Natural killer cell treated with Interleukin-12 subunit alpha and Interleukin-12 subunit beta and Interleukin-15 and Interleukin-18, amount 100 ng/mL, for 72 hours (primary cell): ENCODE data around the gene CMTR1. TPM values are rescaled to one million over a fixed set of nuclear protein-coding genes. Genes with fewer than 3 reads are reported as not detected.
A peak's percentile ranks its signal among the peaks of the same experiment; 100 is the strongest.

ENCODE experiments used
- ATAC-seq, 2 donors: fragments of 150-1000 bp; cut with Tn5 transposase in 1 of 2; sonication (Bioruptor Pico), chemical (Tn5 transposase) in 1 of 2; 2 replicates each; pipeline ENCODE4 v1.10.0; 2021
- DNase-seq: peaks from one replicate; pipeline ENCODE4 v3.0.0; 2022; ENCODE audit warnings: low spot score
- H3K27ac Mint-ChIP-seq, 2 donors: 1 replicate in 1 of 2; 2 replicates in 1 of 2; pipeline ENCODE4 v1.8.0; 2022; ENCODE audit warnings: mixed read lengths in 2 of 2, mild to moderate bottlenecking in 1 of 2, moderate library complexity in 1 of 2
- H3K27me3 Mint-ChIP-seq, 2 donors: 1 replicate in 1 of 2; 2 replicates in 1 of 2; pipeline ENCODE4 v1.8.0; 2022; ENCODE audit warnings: mixed read lengths in 2 of 2
- H3K36me3 Mint-ChIP-seq: one replicate; pipeline ENCODE4 v1.8.0; 2022; ENCODE audit warnings: mixed read lengths
- H3K4me1 Mint-ChIP-seq, 2 donors: 1 replicate in 1 of 2; 2 replicates in 1 of 2; pipeline ENCODE4 v1.8.0; 2022; ENCODE audit warnings: low read depth in 2 of 2, mixed read lengths in 2 of 2, mild to moderate bottlenecking in 1 of 2
- H3K4me3 Mint-ChIP-seq: one replicate; pipeline ENCODE4 v1.8.0; 2022; ENCODE audit warnings: mixed read lengths
- H3K9me3 Mint-ChIP-seq: 2 replicates; pipeline ENCODE4 v1.8.0; 2022; ENCODE audit warnings: mixed read lengths
- total RNA-seq, 2 donors: library from RNA; stranded (reverse); gene quantifications; one replicate each; pipeline ENCODE4 v1.2.3, GENCODE V29; 2022

The CMTR1 gene
- total RNA-seq, 2 donors from 2014 or later: 53.9 to 74.1 TPM

DNA sequence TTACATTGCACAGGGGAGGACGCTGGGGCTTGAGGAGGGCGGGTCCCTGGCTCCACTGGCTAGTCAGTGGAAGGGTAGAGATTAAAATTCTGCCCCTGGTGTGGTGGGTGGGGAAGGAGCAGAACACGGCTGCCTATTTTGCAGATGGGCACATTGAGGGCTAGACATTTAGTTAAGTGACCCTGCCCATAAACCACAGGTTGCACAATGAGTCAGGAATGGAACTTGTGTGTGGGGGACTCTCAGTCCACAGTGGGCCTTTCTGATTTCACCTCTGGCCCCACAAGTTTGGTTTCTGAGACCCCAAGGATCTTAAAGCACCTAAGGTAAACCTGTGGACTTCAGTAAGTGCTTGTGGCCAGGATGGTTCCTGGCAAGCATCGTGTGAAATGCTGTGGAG lies 88.7 kb downstream of the CMTR1 start:
- ATAC-seq (no peak), DNase-seq (no peak)
- peak overlapping the region in 1 of 2 donors; percentile 2 for H3K27ac Mint-ChIP-seq
- H3K4me1 Mint-ChIP-seq: peaks cover 49 to 52% of the 10 kb centered on the region in 2 donors
- H3K27me3 Mint-ChIP-seq: peaks cover 14 to 19% of the 10 kb centered on the region in 2 donors
- no peaks in the 10 kb centered on the region for H3K9me3 Mint-ChIP-seq
- no peaks in the 10 kb centered on the region for H3K36me3 Mint-ChIP-seq
- H3K4me3 Mint-ChIP-seq: no peak overlapping the region

DNA sequence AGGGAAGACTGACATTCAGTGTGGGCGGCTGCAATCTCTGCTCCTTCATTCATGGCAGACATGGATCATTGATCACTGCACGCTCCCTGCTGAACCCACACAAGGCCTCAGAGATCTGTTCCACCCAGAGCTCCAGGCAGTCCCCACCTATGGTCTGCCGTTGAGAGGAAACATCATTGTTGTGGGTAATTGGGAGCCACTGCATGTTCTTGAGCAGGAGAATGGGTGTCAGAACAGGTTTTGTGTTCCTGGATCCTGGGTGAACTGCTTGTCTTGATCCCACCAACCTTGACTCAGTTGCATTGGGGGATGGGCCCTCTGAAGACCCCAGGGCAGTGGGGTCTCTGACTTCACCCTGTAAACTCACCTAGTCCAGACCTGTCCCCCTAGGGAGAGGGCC lies 89.8 kb downstream of the CMTR1 start:
- H3K27me3 Mint-ChIP-seq: peaks cover 16 to 23% of the 10 kb centered on the region in 2 donors
- no peak overlapping the region for H3K4me3 Mint-ChIP-seq
- peak overlapping the region in 1 of 2 donors; percentile 2 for H3K27ac Mint-ChIP-seq
- no peaks in the 10 kb centered on the region for H3K36me3 Mint-ChIP-seq
- ATAC-seq (no peak), DNase-seq (no peak)
- no peaks in the 10 kb centered on the region for H3K9me3 Mint-ChIP-seq
- peaks cover 38 to 40% of the 10 kb centered on the region in 2 donors for H3K4me1 Mint-ChIP-seq

DNA sequence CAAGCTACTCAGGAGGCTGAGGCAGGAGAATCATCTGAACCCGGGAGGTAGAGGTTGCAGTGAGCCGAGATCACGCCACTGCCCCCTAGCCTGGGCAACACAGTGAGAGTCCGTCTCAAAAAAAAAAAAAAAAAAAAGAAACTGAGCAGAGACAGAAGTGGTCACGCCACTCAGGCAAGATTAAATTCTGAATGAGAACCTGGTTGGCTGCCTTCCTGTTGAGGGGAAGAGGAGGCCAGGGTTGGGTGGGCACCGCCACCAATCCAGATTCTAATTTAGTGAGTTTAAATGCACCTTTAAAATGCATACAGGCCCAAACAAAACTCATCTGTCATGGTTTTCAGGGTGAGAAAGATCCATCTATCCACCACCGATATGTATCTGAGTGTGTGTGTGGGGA lies 90.4 kb downstream of the CMTR1 start:
- H3K9me3 Mint-ChIP-seq: no peaks in the 10 kb centered on the region
- ATAC-seq: no peak
- peaks cover 32 to 35% of the 10 kb centered on the region in 2 donors for H3K4me1 Mint-ChIP-seq
- no peak for DNase-seq
- H3K36me3 Mint-ChIP-seq: no peaks in the 10 kb centered on the region
- no peak overlapping the region for H3K27ac Mint-ChIP-seq
- H3K4me3 Mint-ChIP-seq: no peak overlapping the region
- H3K27me3 Mint-ChIP-seq: peaks cover 16 to 23% of the 10 kb centered on the region in 2 donors

DNA sequence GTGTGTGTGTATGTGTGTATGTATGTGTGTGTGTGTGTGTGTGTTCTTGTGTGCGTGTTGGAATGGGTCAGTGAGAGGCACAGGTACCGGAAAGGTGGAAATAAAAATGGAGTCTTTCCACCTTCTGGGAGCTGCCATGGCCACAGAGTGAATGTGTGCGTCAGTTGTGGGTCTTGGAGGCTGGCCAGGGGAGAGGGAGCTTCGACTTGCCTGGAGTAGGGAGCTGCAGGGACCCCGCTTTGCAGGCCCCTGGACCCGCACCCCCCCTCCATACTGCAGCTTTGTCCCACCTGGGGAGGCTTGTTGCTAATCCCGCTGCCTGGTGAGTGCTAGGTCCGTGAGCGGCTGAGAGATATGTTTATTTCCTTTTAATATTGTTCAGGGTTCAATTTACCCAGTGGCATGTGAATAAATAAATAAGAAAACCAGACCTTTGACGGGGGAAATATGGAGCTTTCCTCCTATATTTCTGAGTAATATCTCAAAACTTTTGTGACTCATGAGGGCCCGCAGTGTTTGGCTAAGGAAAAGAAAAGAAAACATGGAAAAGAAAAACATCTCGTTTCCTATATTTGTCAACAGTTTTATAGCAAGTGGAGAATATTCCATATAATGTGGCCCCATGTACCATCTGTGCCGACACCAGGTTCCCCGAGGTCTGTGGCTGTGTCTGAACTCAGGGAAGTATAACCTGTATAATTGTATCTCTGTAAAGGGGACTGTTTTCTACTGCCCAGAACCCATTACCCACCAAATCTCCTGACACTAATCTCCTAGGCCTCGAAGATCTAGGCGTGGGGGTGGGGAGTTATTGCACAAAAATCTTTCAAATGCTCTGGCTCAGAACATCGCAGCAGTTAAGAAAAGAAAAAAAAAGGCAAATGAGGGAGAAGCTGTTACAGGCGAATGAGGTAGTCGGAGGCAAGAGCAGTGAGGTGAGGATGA lies 91.3 kb downstream of the CMTR1 start:
- ATAC-seq: no peak
- Mint-ChIP-seq H3K36me3 (no peaks in the 10 kb centered on the region), H3K4me3 (no peak overlapping the region), H3K4me1 (peaks cover 23 to 26% of the 10 kb centered on the region in 2 donors), H3K9me3 (no peaks in the 10 kb centered on the region), H3K27me3 (peaks cover 16 to 19% of the 10 kb centered on the region in 2 donors), H3K27ac (peak overlapping the region in 1 of 2 donors; percentile 40)
- no peak for DNase-seq

DNA sequence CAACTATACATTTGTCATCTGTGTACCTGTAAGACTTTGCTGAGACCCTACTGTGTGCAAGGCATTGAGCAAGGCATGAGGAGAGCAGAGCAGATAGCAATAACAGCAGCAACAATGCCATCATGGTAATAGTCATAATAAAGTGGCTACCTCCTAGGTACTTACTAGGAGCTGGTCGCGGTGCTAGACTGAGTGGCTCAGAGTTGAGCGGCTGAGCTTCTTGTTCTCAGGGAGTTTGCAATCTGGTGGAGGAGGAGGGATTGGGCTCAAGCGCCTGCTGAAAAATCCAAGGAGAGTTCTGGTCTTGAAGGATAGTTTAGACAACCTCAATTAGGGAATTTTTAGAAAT lies 91.9 kb downstream of the CMTR1 start:
- peak overlapping the region in 1 of 2 donors; percentile 40 for H3K27ac Mint-ChIP-seq
- peaks cover 21 to 26% of the 10 kb centered on the region in 2 donors for H3K4me1 Mint-ChIP-seq
- H3K4me3 Mint-ChIP-seq: no peak overlapping the region
- ATAC-seq (no peak), DNase-seq (no peak)
- peaks cover 16 to 19% of the 10 kb centered on the region in 2 donors for H3K27me3 Mint-ChIP-seq
- H3K9me3 Mint-ChIP-seq: no peaks in the 10 kb centered on the region
- no peaks in the 10 kb centered on the region for H3K36me3 Mint-ChIP-seq

DNA sequence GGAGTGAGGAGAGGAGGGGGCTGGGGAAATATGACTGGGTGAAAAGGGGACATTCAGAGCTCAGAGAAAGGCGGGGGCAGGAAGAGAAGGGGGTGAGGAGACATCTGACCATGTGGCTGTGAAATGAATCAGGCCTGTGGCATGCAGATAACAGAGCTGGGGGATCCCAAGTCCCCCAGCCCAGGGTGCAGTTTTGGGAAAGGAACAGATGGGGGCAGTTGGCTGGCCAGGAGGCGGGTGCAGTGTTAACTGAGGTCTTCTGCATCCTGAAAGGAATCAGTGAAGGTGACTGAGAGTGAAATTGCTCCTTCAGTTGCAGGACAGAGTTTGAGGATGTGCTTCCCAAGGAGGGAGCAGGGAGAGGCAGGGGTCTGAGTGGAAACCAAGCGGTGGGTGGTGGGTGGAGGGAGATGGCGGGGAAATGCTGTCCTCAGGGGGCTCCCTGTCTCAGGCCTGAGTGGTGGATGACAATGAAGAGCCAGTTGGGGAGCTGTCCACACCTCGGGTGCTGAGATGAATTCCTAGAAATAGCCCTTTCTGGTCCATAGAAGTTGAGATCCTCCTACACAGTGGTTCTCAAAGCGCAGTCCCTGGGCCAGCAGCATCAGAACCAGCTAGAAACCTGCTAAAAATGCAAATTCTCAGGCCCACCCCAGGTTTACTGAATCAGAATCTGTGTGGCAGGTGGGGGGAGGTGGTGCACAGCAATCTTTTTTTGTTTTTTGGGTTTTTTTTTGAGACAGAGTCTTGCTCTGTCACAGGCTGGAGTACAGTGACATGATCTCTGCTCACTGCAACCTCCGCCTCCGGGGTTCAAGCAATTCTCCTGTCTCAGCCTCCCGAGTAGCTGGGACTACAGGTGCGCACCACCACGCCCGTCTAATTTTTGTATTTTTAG lies 92.7 kb downstream of the CMTR1 start:
- Mint-ChIP-seq H3K27ac (peak overlapping the region in 1 of 2 donors; percentile 40), H3K27me3 (peaks cover 16 to 19% of the 10 kb centered on the region in 2 donors), H3K36me3 (no peaks in the 10 kb centered on the region), H3K4me1 (peaks cover 21 to 26% of the 10 kb centered on the region in 2 donors), H3K4me3 (no peak overlapping the region), H3K9me3 (no peaks in the 10 kb centered on the region)
- ATAC-seq: no peak
- no peak for DNase-seq

DNA sequence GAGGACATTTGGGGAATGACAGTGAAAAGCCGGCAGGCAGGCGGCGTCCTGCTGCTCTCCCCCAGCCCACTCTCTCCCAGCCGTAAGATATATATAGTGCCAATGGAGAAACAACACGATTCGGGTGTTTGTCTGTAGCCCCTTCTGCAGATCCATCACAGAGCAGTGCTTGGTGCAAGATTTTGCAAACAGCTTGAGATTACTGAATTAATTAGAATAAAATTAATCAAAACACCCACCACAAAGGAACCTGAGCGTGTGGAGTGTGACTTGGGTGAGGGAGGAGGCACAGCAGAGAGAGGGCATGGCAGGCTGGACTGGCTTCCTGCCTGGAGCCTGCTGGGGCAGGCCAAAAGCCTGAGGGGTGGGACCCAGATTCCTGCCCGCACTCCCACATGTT lies 95.5 kb downstream of the CMTR1 start:
- no peaks in the 10 kb centered on the region for H3K36me3 Mint-ChIP-seq
- H3K4me3 Mint-ChIP-seq: no peak overlapping the region
- H3K4me1 Mint-ChIP-seq: peaks cover 11 to 12% of the 10 kb centered on the region in 2 donors
- ATAC-seq (no peak), DNase-seq (no peak)
- no peaks in the 10 kb centered on the region for H3K9me3 Mint-ChIP-seq
- peaks cover 12 to 22% of the 10 kb centered on the region in 2 donors for H3K27me3 Mint-ChIP-seq
- no peak overlapping the region for H3K27ac Mint-ChIP-seq

DNA sequence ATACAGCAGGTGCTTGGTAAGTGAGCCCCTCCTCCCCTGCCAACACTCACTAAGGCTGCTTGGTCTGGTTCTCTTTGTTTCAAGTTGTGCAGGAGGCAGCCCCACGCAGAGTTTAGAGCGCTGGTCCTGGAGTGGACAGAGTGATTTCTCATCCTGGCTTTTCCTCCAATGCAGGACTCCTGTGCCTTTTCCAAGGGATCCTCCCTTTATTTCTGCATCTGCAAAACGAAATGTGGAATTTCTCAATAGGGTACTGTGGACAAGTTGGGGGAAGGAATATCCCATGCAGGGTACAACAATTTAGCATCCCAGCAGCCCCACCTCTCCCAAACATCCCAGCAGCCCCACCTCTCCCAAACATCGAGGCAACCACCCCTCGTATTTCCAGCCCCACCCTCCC lies 97.3 kb downstream of the CMTR1 start:
- H3K4me1 Mint-ChIP-seq: peaks cover 4 to 6% of the 10 kb centered on the region in 2 donors
- H3K27ac Mint-ChIP-seq: no peak overlapping the region
- ATAC-seq (no peak), DNase-seq (no peak)
- H3K36me3 Mint-ChIP-seq: no peaks in the 10 kb centered on the region
- H3K9me3 Mint-ChIP-seq: no peaks in the 10 kb centered on the region
- no peak overlapping the region for H3K4me3 Mint-ChIP-seq
- H3K27me3 Mint-ChIP-seq: peaks cover 6 to 24% of the 10 kb centered on the region in 2 donors

DNA sequence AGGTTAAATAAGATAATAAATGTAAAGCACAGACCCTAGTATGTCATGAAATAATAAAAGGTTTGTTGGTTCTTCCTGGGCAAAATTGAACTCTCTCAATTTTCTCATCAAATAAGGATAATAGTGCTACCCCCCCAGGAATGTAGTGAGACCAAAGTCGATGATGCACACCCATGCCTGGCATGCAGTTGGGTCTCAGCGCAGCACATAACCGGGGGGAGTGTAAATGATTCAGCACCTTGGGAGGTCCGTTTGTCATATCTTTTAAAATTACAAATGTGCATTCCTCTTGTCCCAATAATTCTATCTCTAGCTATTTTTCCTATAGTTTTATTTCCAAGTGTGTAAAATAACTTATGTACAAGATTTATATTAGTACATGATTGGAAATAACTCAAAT lies 98.0 kb downstream of the CMTR1 start:
- Mint-ChIP-seq H3K4me1 (peaks cover 0 to 8% of the 10 kb centered on the region in 2 donors), H3K9me3 (no peaks in the 10 kb centered on the region), H3K27ac (no peak overlapping the region), H3K36me3 (no peaks in the 10 kb centered on the region), H3K27me3 (peaks cover 6 to 24% of the 10 kb centered on the region in 2 donors), H3K4me3 (no peak overlapping the region)
- DNase-seq (no peak), ATAC-seq (no peak)

Other genes with a start within 250 kb of the CMTR1 start
- 10 to 100 TPM; 27.3 to 37.8 TPM for gene TBC1D22B, start 175.4 kb upstream of the CMTR1 start, total RNA-seq
- gene TMEM217, start 175.1 kb upstream of the CMTR1 start, total RNA-seq: 10 to 100 TPM; 23.5 to 23.7 TPM
- gene RNF8, start 79.2 kb upstream of the CMTR1 start, total RNA-seq: 10 to 100 TPM; 18.5 to 27.3 TPM
- 10 to 100 TPM; 46.0 to 54.8 TPM for gene CCDC167, start 66.7 kb downstream of the CMTR1 start, total RNA-seq